AML-193 (cell line): ENCODE measurements around the gene KIAA0930.

Source experiments
- DNase-seq, 2 experiments: peaks; one replicate each; lab custom pipeline; 2025; lab: John Stamatoyannopoulos, UW

Gene KIAA0930

DNA sequence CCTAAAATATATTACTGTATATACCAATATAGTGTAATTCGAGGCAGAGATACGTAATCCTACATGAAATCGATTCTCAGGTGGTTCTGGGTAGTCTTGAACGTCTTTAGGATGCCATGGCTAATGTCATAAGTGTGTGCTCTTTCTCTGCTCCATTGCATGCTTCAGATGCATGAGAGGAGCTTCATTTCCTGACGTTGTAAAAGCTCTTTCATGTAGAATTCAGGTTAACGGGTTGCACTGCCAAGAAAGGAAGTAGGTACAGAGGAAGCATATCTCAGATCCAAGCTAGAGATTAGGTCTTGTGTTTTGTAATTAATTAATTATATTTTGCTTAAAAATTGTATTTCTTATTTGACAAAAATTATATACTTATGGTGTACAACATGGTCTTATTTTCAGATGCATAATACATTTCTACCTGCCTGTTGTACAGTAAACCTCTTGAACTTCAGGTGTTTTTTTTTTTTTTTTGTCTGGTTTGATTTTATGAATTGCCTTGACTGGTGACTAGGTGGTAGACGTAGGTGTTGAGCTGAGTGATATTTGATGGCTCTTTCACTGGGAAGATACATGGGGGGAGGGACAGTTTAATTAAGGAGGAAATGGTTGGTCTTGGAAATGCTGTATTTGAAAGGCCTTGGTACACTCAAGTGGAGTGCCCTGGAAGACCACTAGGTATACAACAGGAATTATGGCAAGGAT lies 67.7 kb downstream of the KIAA0930 start:
- no peak for DNase-seq

DNA sequence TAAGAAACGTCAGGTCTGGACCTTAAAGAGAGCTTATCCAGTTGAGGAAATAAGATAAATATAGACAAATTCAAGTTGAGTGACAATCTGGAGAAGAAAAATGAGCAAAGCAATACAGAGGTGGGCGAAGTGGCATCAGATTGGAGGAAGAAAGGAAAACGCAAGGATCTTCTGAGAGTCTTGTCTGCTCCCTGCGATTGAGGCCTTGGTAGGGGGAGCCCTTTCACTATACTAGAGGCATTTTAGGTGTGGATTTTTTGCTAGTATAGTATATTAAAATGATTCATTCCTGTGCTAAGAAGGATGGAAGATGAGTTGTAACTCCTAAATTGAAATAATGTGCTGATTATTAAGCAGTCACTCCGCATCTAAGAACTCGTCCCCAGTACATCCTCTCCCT lies 68.9 kb downstream of the KIAA0930 start:
- DNase-seq: no peak

DNA sequence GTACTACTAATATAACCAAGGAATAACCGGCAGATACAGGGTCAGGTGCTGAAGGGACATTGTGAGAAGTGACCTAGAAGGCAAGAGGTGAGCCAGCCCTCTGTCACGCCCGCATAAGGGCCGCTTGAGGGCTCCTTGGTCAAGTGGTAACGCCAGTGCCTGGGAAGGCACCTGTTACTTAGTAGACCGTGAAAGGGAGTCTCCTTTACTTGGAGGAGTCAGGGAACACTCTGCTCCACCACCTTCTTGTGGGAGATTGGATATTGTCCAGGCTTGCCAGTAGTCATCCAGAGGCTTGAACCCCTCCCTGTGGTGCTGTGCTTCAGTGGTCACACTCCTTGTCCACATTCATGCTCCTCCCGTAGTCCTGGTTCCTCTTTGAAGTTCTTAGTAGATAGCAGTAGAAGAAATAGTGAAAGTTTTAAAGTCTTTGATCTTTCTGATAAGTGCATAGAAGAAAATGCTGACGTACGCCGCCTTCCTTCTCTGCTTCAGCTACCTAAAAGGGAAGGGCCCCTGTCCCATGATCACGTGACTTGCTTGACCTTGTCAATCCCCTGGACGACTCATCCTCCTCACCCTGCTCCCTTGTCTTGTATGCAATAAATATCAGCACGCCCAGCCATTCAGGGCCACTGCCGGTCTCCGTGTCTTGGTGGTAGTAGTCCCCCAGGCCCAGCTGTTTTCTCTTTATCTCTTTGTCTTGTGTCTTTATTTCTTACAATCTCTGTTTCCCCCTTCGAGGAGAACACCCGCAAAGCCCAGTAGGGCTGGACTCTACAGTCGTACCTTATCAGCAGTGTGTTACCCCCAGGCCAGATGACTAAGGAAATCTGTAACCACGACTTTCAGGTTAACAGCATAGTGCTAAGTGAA lies 70.9 kb downstream of the KIAA0930 start:
- DNase-seq: no peak

DNA sequence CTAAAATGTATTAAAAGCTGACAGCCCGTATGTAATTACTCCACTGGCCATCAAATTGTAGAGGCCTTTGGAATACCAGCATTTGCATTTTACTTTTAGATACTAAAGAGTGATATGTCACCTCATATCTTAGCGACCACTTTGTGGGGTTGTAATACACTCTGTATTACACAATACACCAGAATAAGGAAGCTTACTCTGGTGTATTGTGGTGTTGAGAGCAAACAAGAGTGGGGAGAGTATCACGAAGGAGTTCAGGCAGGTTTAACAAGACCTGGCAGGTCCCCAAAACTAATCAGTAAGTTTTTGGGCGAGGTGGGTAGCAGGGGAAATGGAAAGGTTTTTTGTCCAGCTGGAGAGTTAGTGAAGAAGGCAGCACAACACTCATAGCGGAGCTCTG lies 73.8 kb downstream of the KIAA0930 start:
- peak; percentile 76 to 81 for DNase-seq

DNA sequence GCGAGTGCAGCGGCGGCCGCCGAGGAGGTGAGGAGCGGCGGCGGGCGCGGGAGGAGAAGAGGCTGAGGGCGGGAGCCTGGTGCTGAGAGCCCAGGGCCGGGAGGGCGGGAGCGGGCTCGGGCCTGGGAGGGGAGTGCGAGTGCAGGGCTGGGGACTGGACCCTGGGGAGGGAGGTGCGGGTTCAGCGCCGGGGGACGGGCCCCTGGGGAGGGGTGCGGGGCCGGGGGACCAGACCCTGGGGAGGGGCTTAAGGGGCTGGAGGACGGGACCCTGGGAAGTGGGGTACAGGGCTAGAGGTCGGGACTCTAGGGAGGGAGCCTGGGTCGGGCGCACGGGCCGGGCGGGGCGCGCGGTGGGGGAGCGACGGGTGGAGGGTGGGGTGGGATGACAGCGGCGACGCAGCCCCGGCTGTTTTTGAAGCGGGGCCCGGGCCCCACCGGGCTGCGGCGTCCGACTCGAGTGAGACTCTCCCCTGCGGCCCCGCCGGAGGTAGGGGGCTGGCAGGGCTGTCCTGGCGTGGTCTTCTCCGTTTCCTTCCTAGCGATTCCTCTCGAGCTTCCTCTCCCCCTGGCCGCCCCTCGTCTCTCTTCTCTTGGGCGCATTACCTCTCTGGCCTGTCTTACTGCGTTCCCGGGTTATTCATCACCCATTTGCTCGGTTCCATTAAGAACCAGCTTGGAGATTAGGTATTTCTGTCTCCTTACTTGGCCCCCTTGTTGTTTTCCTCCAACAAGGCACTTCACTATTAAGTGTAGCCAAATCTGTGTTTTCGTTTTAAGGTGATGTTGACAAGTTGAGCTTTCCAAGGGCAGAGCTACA lies 76.2 kb downstream of the KIAA0930 start:
- DNase-seq: no peak

DNA sequence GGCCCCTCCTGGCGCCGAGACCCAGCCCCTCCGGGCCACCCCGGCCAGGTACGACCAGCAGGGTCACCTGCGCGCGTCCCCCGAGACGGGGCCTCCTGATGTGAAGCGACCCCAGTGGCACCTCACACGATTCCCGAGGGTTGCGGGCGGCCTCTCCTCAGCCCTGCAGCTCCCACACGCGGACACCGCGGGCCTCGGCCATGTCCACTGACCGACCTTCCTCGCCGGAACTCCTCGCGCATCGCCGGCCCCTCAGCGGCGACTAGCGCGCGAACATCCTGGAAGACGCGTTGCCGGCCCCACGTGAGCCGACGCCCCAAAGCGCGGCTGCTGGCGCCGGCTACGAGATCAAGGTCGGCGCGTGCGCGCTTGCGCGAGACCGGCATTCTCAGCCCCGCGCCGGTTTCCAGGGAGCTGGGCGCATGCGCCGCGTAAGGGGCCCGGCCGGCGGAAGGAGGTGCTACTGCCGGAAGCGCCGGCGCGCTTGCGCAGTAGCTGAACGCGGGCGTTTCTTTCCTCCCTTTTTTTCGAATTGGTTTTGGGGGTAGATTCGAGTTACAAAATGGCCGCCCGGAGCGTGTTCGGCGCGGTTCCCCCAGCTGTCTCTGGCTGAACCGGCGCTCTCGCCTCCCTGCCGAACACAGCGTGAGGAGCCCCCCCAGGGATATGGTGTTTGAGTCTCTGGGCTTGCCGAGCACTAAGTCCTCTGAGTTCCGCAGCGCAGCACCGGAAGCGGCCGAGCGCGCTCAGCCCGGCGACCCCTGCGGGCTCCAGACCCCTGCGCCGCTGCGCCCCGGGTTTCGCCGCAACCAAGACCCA lies 77.0 kb downstream of the KIAA0930 start, which contains the start of gene NUP50:
Gene NUP50, plus strand, starts transcription at position 475 of the 819 bp plus-strand sequence. CDS start 4,253 bp downstream, outside the sequence.
- DNase-seq: peak; percentile 91 to 95

DNA sequence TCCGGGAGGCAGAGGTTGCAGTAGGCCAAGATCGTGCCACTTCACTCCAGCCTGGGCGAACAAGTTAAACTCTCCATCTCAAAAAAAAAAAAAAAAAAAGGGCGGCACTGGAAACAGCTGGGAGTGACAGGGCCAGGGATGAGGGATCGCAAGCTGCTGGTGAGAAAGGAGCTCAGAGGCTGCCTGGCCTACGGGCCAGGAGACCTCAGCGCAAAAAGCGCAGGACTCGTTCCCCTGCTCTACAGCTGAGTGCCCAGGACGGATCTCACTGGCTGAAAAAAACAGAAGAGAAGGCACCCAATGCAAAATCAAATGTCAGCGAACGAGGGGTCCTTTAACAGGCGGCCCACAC lies 77.6 kb downstream of the KIAA0930 start:
- no peak for DNase-seq

DNA sequence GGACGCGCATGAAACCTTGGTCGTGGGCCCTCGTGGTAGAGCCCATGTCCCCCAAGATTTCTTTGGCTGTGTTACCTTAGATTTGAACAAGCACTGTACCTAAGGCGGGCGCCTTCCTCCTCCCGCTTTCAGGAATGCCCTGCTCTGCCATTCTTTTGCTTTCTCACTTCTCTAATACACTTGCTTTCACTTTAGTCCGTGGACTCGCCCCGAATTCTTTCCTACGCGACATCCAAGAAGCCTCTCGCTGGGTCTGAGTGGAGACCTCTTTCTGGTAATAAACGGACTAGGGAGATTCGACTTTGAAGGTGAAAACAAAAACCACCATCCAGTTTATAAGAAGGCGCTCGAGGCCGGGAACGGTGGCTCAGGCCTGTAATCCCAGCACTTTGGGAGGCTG lies 78.2 kb downstream of the KIAA0930 start:
- DNase-seq: no peak

DNA sequence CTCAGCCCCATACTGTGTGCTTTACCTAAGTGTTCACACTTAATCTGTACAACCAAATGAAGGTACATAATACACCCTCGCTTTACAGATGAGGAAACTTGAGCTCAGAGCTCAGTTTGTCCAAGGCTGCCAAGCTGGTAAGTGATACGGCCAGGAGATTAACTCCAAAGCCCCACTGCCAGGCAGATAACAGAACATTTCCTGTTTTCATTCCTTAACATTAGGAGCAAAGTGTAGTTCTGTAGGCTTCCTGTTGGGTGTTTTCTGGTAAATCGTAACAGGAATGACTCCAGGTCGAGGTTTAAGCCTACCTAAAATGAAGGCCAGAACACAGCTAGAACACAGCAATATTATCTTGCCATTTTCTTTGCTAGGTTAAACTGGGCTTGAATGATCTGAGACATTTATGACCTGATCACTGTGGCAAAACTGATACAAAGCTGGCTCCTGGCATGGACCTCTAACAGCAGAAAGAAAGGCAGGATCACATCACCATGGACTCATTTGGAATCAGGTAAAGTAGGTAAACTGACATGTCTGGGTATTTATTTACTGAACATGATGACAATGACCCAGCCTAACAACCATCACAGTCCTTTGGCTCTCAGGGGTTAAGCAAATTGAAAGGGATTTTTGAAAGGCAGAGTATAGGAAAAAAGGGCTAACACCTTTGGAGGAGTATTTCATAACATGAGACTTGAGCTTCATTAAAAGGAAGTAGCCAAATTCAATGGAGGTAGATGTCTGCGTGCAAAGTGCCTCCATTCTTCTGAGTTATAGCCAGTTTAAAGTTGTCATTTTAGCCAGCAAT lies 80.8 kb downstream of the KIAA0930 start:
- no peak for DNase-seq

DNA sequence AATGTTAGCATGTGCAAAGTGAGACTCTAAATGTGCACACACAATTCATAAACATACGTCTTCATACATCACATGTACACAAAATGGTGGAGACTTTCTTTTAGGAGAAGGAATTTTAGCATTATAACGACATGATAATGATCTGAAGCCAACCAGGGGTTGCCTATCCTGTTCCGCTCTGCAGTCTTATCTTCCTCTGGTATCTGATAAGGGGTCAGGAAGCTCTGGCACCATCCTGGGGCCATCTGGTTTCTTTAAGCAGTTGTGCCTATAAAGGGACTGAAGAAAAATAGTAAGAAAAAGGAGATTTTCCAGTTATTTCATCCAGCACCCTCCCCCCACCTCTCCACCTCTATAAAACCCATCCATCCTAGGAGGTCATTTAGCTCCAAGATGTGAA lies 82.8 kb downstream of the KIAA0930 start:
- no peak for DNase-seq

DNA sequence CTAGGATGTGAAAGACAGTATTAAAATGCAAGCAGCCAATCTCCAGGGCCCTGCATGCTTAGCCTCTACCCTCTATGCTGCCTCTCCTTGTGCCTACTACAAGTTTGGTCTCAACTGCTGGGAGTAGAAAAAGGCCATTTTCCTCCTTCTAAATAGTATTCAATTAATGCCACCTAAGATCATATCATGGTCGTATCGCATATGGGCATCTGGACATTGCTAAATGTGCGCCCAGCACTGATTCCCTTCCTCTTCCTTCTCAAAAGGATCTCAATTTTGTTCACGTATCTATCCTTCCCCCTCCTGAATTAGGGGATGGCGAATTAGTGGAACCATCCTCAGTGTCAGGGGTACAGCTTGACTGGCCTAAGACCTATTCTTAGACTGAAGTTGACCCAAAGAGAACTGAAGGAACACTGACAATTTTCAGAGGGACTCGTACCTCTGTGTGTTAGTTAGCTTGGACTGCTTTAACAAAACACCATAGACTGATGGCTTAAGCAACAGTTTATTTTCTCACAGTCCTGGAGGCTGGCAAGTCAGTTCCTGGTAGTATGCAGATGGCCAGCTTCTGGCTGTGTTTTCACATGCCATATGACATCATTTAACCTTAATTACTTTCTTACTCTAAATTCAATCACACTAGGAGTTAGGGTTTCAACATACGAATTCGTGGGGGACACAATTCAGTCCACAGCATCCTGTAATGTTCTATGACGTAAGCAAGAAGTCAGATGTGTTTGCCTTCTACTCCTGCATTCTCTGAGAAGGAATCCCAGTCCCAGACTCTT lies 85.4 kb downstream of the KIAA0930 start:
- peak in 1 of 2 experiments; percentile 12 for DNase-seq

DNA sequence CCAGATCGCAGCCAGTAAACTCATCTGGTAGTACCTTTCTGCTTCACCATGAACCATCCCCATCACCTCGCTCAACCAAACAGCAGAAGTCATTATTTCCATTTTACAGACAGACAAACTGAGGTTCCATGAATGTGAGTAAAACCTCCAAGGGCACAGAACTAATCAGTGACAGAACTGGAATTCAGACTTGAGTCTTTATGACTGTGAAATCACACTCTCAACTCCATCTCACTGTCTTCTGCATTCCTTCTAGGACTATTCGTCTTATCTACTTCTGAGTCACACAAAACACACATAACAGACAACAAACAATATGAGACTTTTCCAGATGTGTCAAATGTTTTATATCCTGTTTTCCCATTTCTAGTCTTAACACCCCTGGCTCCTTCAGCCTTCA lies 86.3 kb downstream of the KIAA0930 start:
- no peak for DNase-seq

DNA sequence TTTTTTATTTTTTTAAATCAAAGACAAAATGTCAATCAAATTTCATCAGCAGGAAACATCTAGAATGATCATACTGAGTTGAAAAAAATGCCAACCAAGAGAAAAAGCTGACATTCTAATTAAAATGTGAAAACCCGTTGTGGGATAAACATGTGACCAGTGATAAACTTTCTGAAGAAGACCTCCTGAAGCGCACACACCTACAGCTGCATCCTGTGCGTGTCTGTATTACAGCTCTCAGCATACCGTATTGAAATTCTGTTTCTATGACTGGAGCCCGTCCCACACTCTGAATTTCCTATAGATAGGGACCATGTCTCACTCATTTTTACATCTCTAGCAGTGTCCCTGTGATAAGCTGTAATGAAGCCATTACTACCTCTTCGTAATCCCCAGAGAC lies 89.2 kb downstream of the KIAA0930 start:
- no peak for DNase-seq

DNA sequence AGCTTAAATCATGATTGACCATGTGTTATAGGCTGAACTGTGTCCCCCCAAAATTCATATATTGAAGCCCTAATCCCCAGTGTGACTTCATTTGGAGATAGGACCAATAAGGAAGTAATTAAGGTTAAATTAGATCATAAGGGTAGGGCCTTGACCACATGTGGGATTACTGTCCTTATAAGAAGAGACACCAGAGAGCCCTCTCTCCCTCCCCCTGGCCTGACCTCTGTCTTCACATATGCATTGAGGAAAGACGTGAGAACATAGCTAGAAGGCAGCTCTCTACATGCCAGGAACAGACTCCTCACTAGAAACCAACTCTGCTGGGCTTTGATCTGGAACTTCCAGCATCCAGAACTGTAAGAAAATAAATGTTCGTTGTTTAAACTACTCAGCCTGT lies 90.6 kb downstream of the KIAA0930 start:
- no peak for DNase-seq

DNA sequence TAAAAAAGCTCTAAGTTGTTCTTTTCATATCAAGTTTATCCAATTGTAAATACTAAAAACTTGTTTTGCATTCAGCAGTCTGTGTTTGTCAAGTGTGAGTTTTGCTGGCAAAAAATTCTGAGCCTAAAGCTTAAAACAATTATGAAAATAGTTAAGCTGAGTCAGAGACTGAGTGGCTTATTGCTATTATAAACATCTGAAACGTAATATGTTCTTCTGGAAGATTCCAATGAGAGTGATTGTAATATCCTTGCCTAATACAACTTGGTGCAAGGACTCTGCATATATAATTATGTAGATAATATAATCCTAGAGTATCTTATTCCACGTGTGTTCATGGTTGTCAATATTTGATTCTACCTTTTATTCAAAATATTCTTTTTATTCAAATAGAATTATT lies 91.0 kb downstream of the KIAA0930 start:
- no peak for DNase-seq

DNA sequence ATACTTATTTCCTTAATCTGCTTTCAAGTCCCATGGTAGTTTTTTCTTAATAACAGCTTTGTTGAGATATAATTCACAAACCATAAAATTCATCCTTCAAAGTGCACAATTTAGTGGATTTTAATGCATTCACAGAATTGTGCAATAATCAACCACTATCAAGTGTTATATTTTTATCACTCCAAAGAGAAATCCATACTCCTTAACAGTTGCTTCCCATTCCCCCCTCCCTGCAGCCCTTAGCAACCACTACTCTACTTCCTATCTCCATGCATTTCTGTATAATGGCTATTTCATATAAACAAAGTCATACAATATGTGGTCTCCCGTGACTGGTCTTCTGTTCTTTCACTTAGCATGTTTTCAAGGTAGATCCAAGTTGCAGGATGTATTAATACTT lies 95.8 kb downstream of the KIAA0930 start:
- no peak for DNase-seq

DNA sequence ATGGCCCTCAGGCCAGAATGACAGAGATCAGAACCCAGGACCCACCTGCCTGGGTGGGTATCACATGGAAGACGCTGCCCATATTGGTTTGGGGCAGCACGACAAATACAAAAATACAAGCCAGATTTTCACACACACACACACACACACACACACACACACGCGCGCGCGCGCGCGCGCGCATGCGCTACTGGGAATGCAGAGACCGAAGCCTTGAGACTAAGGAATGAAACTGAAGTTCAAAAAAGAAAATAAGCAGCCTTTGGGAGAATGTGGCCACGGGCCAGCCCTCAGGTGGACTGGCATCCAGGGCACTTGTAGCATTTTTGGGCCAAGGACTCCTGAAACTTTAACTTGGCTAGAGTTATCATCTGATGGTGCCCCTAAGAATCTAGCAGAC lies 98.3 kb downstream of the KIAA0930 start:
- DNase-seq: no peak
